Lung (tissue), 12 donors: ENCODE measurements around the gene FAM174C. TPM values are rescaled to one million over a fixed set of nuclear protein-coding genes. Genes with fewer than 3 reads are reported as not detected.
"Not testable (repeated sequence)": the region's sequence is repeated elsewhere in the genome, so short reads cannot be mapped to it uniquely, and the experiment has no call there.

Experiments
- ATAC-seq: fragments of 200-7000 bp; cut with Tn5 transposase; one replicate; pipeline ENCODE4 v1.9.1; 2020; ENCODE audit warnings: moderate number of reproducible peaks; ENCODE audit not compliant: insufficient read depth, low FRiP score
- DNase-seq, 3 donors: peaks; one replicate each; pipeline ENCODE4 v3.0.0-alpha.2; 2013 to 2017
- H3K27ac ChIP-seq, 2 donors: one replicate each; pipeline ENCODE4 v1.5.1; 2013; ENCODE audit warnings: mild to moderate bottlenecking in 2 of 2, moderate library complexity in 2 of 2, control low read depth in 1 of 2, inconsistent platforms in 1 of 2, low read depth in 1 of 2, low read length in 1 of 2
- H3K27me3 ChIP-seq, 3 donors: one replicate each; pipeline ENCODE4 v1.5.1; 2013; ENCODE audit warnings: low read length in 2 of 3; ENCODE audit not compliant: control insufficient read depth in 3 of 3, insufficient read depth in 3 of 3
- H3K36me3 ChIP-seq, 4 donors: one replicate each; pipeline ENCODE4 v1.5.1; 2013; ENCODE audit warnings: low read length in 4 of 4, mild to moderate bottlenecking in 1 of 4, moderate library complexity in 1 of 4; ENCODE audit not compliant: control insufficient read depth in 4 of 4, insufficient read depth in 4 of 4
- H3K4me1 ChIP-seq, 5 donors: one replicate each; pipeline ENCODE4 v1.5.1; 2013; ENCODE audit warnings: low read length in 5 of 5, mild to moderate bottlenecking in 2 of 5, moderate library complexity in 1 of 5; ENCODE audit not compliant: control insufficient read depth in 5 of 5, insufficient read depth in 5 of 5
- H3K4me3 ChIP-seq: one replicate; pipeline ENCODE4 v1.5.1; 2013; ENCODE audit warnings: mild to moderate bottlenecking, control low read depth, moderate library complexity
- H3K9ac ChIP-seq, 2 donors: one replicate each; pipeline ENCODE4 v1.5.1; 2013; ENCODE audit warnings: low read length in 2 of 2, control low read depth in 1 of 2; ENCODE audit not compliant: insufficient read depth in 1 of 2
- H3K9me3 ChIP-seq, 4 donors: one replicate each; pipeline ENCODE4 v1.5.1; 2013; ENCODE audit warnings: low read length in 3 of 4, mild to moderate bottlenecking in 1 of 4, moderate library complexity in 1 of 4; ENCODE audit not compliant: control insufficient read depth in 4 of 4, insufficient read depth in 3 of 4
- CTCF ChIP-seq: IDR thresholded peaks from 2 replicates; pipeline ENCODE4 v1.5.1; 2012; ENCODE audit warnings: mild to moderate bottlenecking; ENCODE audit errors: control extremely low read depth, extremely low read depth
- WGBS, 2 donors: extraction: QIAGEN DNeasy Blood & Tissue Kit; methylation state at CpG; one replicate each; pipeline ENCODE4 v1.1.7; 2013; 5-methylcytosine and 5-hydroxymethylcytosine counted together
- polyA plus RNA-seq, 2 donors: library from polyadenylated mRNA; stranded (reverse); fragments of 200-250 nt; gene quantifications; one replicate each; pipeline ENCODE4 v1.2.1, GENCODE V29; 2013
- total RNA-seq, 2 donors: library from RNA; depleted of rRNA in 1 of 2; stranded (reverse); fragments of >200 nt in 1 of 2; gene quantifications; one replicate each; pipeline ENCODE4 v1.2.1, GENCODE V29; 2014 to 2021
- donor health status: control.
- donor health status: control.
- donor health status: Bipolar disorder and iron deficiency.
- donor health status: healthy.
- donor health status: DM: yes; HTN: yes; CAD: no.

The FAM174C gene
- total and polyA plus RNA-seq, 4 donors: 17.5 to 89.3 (median 69.4) TPM

- WGBS, 2 donors: 70 to 76% methylated on average over 17 of the region's 17 CpGs
- peaks cover 0 to 6% (median 0%) of the 10 kb centered on the region in 4 donors for H3K9me3 ChIP-seq
- DNase-seq: no peak
- TF ChIP-seq CTCF: no peak
- no peak for ATAC-seq
- H3K36me3 ChIP-seq: no peaks in the 10 kb centered on the region
- no peak overlapping the region for H3K9ac ChIP-seq
- no peak overlapping the region for H3K4me3 ChIP-seq
- H3K27me3 ChIP-seq: peaks cover 3 to 31% (median 25%) of the 10 kb centered on the region in 3 donors
- H3K27ac ChIP-seq: no peak overlapping the region
- H3K4me1 ChIP-seq: peaks cover 0 to 8% (median 0%) of the 10 kb centered on the region in 5 donors
Measured at GRCh38 chr19:1317274-1318003, 42.1 kb downstream of the FAM174C start.

GRCh38 chr19:1318678-1319471 lies 43.5 kb downstream of the FAM174C start:
- Histone ChIP-seq H3K4me1 (peaks cover 0 to 8% (median 0%) of the 10 kb centered on the region in 5 donors), H3K4me3 (no peak overlapping the region), H3K27ac (no peak overlapping the region), H3K9me3 (peaks cover 0 to 6% (median 0%) of the 10 kb centered on the region in 4 donors), H3K9ac (no peak overlapping the region), H3K27me3 (peaks cover 3 to 31% (median 20%) of the 10 kb centered on the region in 3 donors), H3K36me3 (no peaks in the 10 kb centered on the region)
- DNase-seq (peak in 2 of 3 donors; percentile 25 to 32), ATAC-seq (no peak)
- 30 to 33% methylated on average over 45 to 46 of the region's 46 CpGs for WGBS, 2 donors
- TF ChIP-seq CTCF: no peak

GRCh38 chr19:1320282-1320650 lies 44.9 kb downstream of the FAM174C start:
- not testable (repeated sequence) for H3K4me3 ChIP-seq, H3K36me3 ChIP-seq, ATAC-seq, H3K9me3 ChIP-seq, DNase-seq, H3K27ac ChIP-seq, H3K9ac ChIP-seq
- WGBS, 2 donors: 92 to 98% methylated on average over 3 of the region's 3 CpGs
- Histone ChIP-seq H3K27me3 (peaks cover 3 to 31% (median 17%) of the 10 kb centered on the region in 3 donors), H3K4me1 (peaks cover 0 to 13% (median 0%) of the 10 kb centered on the region in 5 donors)

GRCh38 chr19:1321539-1321938 lies 46.2 kb downstream of the FAM174C start:
- Histone ChIP-seq H3K36me3 (no peaks in the 10 kb centered on the region), H3K27ac (no peak overlapping the region), H3K4me3 (no peak overlapping the region), H3K4me1 (peaks cover 0 to 14% (median 0%) of the 10 kb centered on the region in 5 donors), H3K9ac (no peak overlapping the region), H3K9me3 (peaks cover 0 to 2% (median 0%) of the 10 kb centered on the region in 4 donors), H3K27me3 (peaks cover 0 to 23% (median 13%) of the 10 kb centered on the region in 3 donors)
- ATAC-seq: no peak
- 84 to 92% methylated on average over 9 of the region's 9 CpGs for WGBS, 2 donors
- no peak for DNase-seq
- no peak for TF ChIP-seq CTCF
